SK-N-SH (cell line): Measurements from ENCODE around the gene CEL. TPM values are rescaled to one million over a fixed set of nuclear protein-coding genes. Genes with fewer than 3 reads are reported as not detected.

Experiments used
- CTCF ChIA-PET: fragments of 300-600, 350-600 bp; formaldehyde crosslinking; extraction: SDS; loops from one replicate; lab custom pipeline; 2021; lab: Yijun Ruan, JAX
- POLR2A ChIA-PET: fragments of 350-600 bp; sonication (Branson Sonifier 250); formaldehyde crosslinking; extraction: SDS; loops from one replicate; lab custom pipeline; 2020; ENCODE audit warnings: antibody characterized with exemption, inconsistent platforms; lab: Yijun Ruan, JAX
- DNase-seq: peaks from one replicate; pipeline ENCODE4 v3.0.0; 2012
- H2AFZ ChIP-seq: fragments of 200-600 bp; sonication (generic); 2 replicates; pipeline ENCODE4 v1.8.1; 2016; ENCODE audit warnings: antibody characterized with exemption, mild to moderate bottlenecking, low read depth
- H3F3A ChIP-seq: fragments of 200-600 bp; sonication (generic); replicated peaks from 2 replicates; pipeline ENCODE3; 2016; ENCODE audit warnings: antibody characterized with exemption, mild to moderate bottlenecking; ENCODE audit not compliant: insufficient read depth
- H3K27ac ChIP-seq, 2 experiments: fragments of 200-500 bp in 1 of 2; fragments of 200-600 bp in 1 of 2; sonication (Bioruptor generic) in 1 of 2; sonication (generic), shearing (Covaris generic) in 1 of 2; 2 replicates each; pipeline versions ENCODE4 v1.5.1 to v1.6.1; 2014 to 2016; ENCODE audit warnings: low read depth in 2 of 2, inconsistent platforms in 1 of 2, low read length in 1 of 2, mild to moderate bottlenecking in 1 of 2, mixed read lengths in 1 of 2
- H3K27me3 ChIP-seq: fragments of 200-600 bp; sonication (generic), shearing (Covaris generic); 2 replicates; pipeline ENCODE4 v1.6.1; 2016; ENCODE audit warnings: mixed run types; ENCODE audit not compliant: insufficient read depth
- H3K36me3 ChIP-seq, 2 experiments: fragments of 200-500 bp in 1 of 2; fragments of 200-600 bp in 1 of 2; sonication (Bioruptor generic) in 1 of 2; sonication (generic) in 1 of 2; replicated peaks in 1 of 2; 2 replicates each; pipeline versions ENCODE3 to v1.5.1; 2014 to 2016; ENCODE audit warnings: low read length in 1 of 2, mild to moderate bottlenecking in 1 of 2; ENCODE audit not compliant: insufficient read depth in 2 of 2, control insufficient read depth in 1 of 2
- H3K4me1 ChIP-seq, 2 experiments: fragments of 200-500 bp in 1 of 2; fragments of 200-600 bp in 1 of 2; sonication (Bioruptor generic) in 1 of 2; sonication (generic), shearing (Covaris generic) in 1 of 2; 2 replicates each; pipeline versions ENCODE4 v1.5.1 to v1.6.1; 2014 to 2016; ENCODE audit warnings: low read depth in 1 of 2, low read length in 1 of 2, mixed run types in 1 of 2; ENCODE audit not compliant: insufficient read depth in 2 of 2, control insufficient read depth in 1 of 2
- H3K4me2 ChIP-seq: fragments of 200-600 bp; sonication (generic), shearing (Covaris generic); 2 replicates; pipeline ENCODE4 v1.6.1; 2017; ENCODE audit warnings: mixed run types
- H3K4me3 ChIP-seq, 2 experiments: fragments of 200-500 bp in 1 of 2; fragments of 200-600 bp in 1 of 2; sonication (Bioruptor generic) in 1 of 2; sonication (generic), shearing (Covaris generic) in 1 of 2; 2 replicates each; pipeline versions ENCODE4 v1.5.1 to v1.8.1; 2014 to 2016; ENCODE audit warnings: low read depth in 2 of 2, inconsistent platforms in 1 of 2, low read length in 1 of 2, mild to moderate bottlenecking in 1 of 2, mixed read lengths in 1 of 2, moderate library complexity in 1 of 2
- H3K79me2 ChIP-seq: fragments of 200-600 bp; sonication (generic); 2 replicates; pipeline ENCODE4 v1.8.1; 2017; ENCODE audit warnings: mild to moderate bottlenecking; ENCODE audit not compliant: insufficient read depth
- H3K9ac ChIP-seq: fragments of 200-600 bp; sonication (generic); 2 replicates; pipeline ENCODE4 v1.6.1; 2017; ENCODE audit warnings: mixed run types
- H3K9me2 ChIP-seq: fragments of 200-600 bp; sonication (generic); 2 replicates; pipeline ENCODE4 v1.6.1; 2017; ENCODE audit warnings: mixed run types
- H3K9me3 ChIP-seq: fragments of 200-600 bp; sonication (generic); 2 replicates; pipeline ENCODE4 v1.6.1; 2017; ENCODE audit warnings: mixed run types, mild to moderate bottlenecking, moderate library complexity
- H4K20me1 ChIP-seq: fragments of 200-600 bp; sonication (generic); 2 replicates; pipeline ENCODE4 v1.6.1; 2017; ENCODE audit warnings: mild to moderate bottlenecking, mixed run types; ENCODE audit not compliant: insufficient read depth
- CHD2 ChIP-seq: fragments of 150-350 bp; IDR thresholded peaks from 2 replicates; pipeline ENCODE4 v1.6.1; 2018; ENCODE audit warnings: low read length; ENCODE audit not compliant: partially characterized antibody
- EP300 ChIP-seq, 2 experiments: IDR thresholded peaks; 2 replicates each; pipeline versions ENCODE4 v1.4.0 to v1.6.1; 2012; ENCODE audit warnings: borderline replicate concordance in 1 of 2, low read depth in 1 of 2, low read length in 1 of 2
- EZH2phosphoT487 ChIP-seq: fragments of 200-600 bp; sonication (generic); IDR thresholded peaks from 2 replicates; pipeline ENCODE4 v1.6.1; 2017; ENCODE audit warnings: low read depth, mixed run types, mild to moderate bottlenecking, antibody characterized with exemption, moderate library complexity, borderline replicate concordance
- FOXM1 ChIP-seq: IDR thresholded peaks from 2 replicates; pipeline ENCODE4 v1.4.0; 2012; ENCODE audit warnings: low read depth, mild to moderate bottlenecking
- JUND ChIP-seq: IDR thresholded peaks from 2 replicates; pipeline ENCODE4 v1.4.0; 2012
- MEF2A ChIP-seq: IDR thresholded peaks from 2 replicates; pipeline ENCODE4 v1.4.0; 2012; ENCODE audit warnings: low read depth, borderline replicate concordance
- MXI1 ChIP-seq: IDR thresholded peaks from 2 replicates; pipeline ENCODE4 v1.6.1; 2012; ENCODE audit warnings: mild to moderate bottlenecking, low read depth, low read length, improper control_type of control experiment
- NFIC ChIP-seq: IDR thresholded peaks from 2 replicates; pipeline ENCODE4 v1.4.0; 2012; ENCODE audit warnings: borderline replicate concordance
- NRF1 ChIP-seq: IDR thresholded peaks from 2 replicates; pipeline ENCODE4 v1.6.1; 2012; ENCODE audit warnings: low read depth, mild to moderate bottlenecking, low read length
- POLR2AphosphoS5 ChIP-seq: IDR thresholded peaks from 2 replicates; pipeline ENCODE4 v1.6.1; 2012; ENCODE audit warnings: low read depth, low read length
- RAD21 ChIP-seq: IDR thresholded peaks from 2 replicates; pipeline ENCODE4 v1.6.1; 2012; ENCODE audit warnings: mild to moderate bottlenecking, low read length
- RXRA ChIP-seq: IDR thresholded peaks from 2 replicates; pipeline ENCODE4 v1.4.0; 2012; ENCODE audit warnings: low read depth, mild to moderate bottlenecking, borderline replicate concordance
- SMC3 ChIP-seq: IDR thresholded peaks from 2 replicates; pipeline ENCODE4 v1.6.1; 2012; ENCODE audit warnings: low read depth, low read length, improper control_type of control experiment
- TAF1 ChIP-seq: IDR thresholded peaks from 2 replicates; pipeline ENCODE4 v1.6.1; 2012; ENCODE audit warnings: low read depth, mild to moderate bottlenecking, low read length, moderate library complexity, borderline replicate concordance
- TEAD4 ChIP-seq: IDR thresholded peaks from 2 replicates; pipeline ENCODE4 v1.4.0; 2012; ENCODE audit warnings: mild to moderate bottlenecking, borderline replicate concordance; ENCODE audit not compliant: insufficient read depth
- USF2 ChIP-seq: fragments of 150-350 bp; IDR thresholded peaks from 2 replicates; pipeline ENCODE4 v1.6.1; 2017; ENCODE audit warnings: antibody characterized with exemption, low read length, low read depth, borderline replicate concordance
- WGBS: methylation state at CpG from one replicate; pipeline ENCODE4 v1.1.6; 2017; ENCODE audit warnings: low lambda C conversion rate; 5-methylcytosine and 5-hydroxymethylcytosine counted together
- polyA plus RNA-seq, 3 experiments: library from polyadenylated mRNA; depleted of rRNA; stranded (reverse); fragments of >200 nt; gene quantifications; 2 replicates each; pipeline ENCODE4 v1.2.3, GENCODE V29; 2012
- TF ChIP-seq, protein P1 (sequence below): IDR thresholded peaks from 2 replicates; pipeline ENCODE4 v1.4.0; 2012; ENCODE audit warnings: low read depth, borderline replicate concordance

CEL gene
- polyA plus RNA-seq, 1 of the 3 experiments (the other 2 are of a cell fraction), result 0.87 TPM

DNA sequence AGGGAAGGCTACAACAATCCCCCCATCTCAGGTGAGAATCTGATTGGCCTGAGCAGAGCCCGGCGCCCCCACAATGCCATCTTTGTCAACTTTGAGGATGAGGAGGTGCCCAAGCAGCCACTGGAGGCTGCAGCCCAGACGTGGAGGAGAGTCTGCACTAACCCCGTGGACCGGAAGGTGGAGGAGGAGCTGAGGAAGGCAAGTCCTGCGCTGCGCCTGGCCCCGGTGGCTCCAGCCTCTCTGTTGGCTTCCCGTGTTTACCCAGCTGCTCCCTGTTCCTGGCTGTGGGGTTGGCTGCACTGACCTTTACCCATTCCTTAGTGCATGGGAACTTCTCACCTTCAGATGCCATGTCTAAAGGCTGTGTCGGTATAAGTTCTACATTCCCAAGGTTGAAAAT is 11.0 kb upstream of the CEL start:
- Histone ChIP-seq H3F3A (no peaks in the 10 kb centered on the region), H3K27me3 (no peaks in the 10 kb centered on the region), H3K9me3 (no peaks in the 10 kb centered on the region), H3K4me3 (no peak overlapping the region), H4K20me1 (no peaks in the 10 kb centered on the region), H3K9me2 (no peaks in the 10 kb centered on the region), H3K27ac (no peak overlapping the region), H3K36me3 (peaks cover under 1 to 50% of the 10 kb centered on the region in 2 experiments), H3K79me2 (no peaks in the 10 kb centered on the region), H3K4me2 (no peak overlapping the region), H3K9ac (no peak overlapping the region), H2AFZ (no peak overlapping the region), H3K4me1 (peaks cover 0 to 18% of the 10 kb centered on the region in 2 experiments; a peak in 1 of 4 replicates)
- TF ChIP-seq NRF1 (no peak), MEF2A (no peak), USF2 (no peak), RXRA (no peak), SMC3 (no peak), TAF1 (no peak), CHD2 (no peak), FOXM1 (no peak), JUND (no peak), TEAD4 (no peak), NFIC (no peak), MXI1 (no peak), POLR2AphosphoS5 (no peak), EZH2phosphoT487 (no peak), EP300 (IDR thresholded peaks at IDR 0.05; ENCODE audit: borderline replicate concordance in 1 of 2, low read depth in 1 of 2, low read length in 1 of 2) (no peak), RAD21 (no peak)
- TF ChIP-seq, protein P1, sequence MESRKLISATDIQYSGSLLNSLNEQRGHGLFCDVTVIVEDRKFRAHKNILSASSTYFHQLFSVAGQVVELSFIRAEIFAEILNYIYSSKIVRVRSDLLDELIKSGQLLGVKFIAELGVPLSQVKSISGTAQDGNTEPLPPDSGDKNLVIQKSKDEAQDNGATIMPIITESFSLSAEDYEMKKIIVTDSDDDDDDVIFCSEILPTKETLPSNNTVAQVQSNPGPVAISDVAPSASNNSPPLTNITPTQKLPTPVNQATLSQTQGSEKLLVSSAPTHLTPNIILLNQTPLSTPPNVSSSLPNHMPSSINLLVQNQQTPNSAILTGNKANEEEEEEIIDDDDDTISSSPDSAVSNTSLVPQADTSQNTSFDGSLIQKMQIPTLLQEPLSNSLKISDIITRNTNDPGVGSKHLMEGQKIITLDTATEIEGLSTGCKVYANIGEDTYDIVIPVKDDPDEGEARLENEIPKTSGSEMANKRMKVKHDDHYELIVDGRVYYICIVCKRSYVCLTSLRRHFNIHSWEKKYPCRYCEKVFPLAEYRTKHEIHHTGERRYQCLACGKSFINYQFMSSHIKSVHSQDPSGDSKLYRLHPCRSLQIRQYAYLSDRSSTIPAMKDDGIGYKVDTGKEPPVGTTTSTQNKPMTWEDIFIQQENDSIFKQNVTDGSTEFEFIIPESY, result no peak
- POLR2A ChIA-PET, result no interaction called here
- DNase-seq, result no peak
- CTCF ChIA-PET, result interaction anchor here (1.1 to 1.6 kb wide), 5 partner anchors 9 to 96 kb away, joined by 3 to 5 read pairs (median 3); partner anchors contain the start of gene GTF3C5
- 98% methylated on average over 7 of the region's 10 CpGs for WGBS
